SK-MEL-5 (cell line): ENCODE results near the gene TRIM39. TPM values are rescaled to one million over a fixed set of nuclear protein-coding genes. Genes with fewer than 3 reads are reported as not detected.

Experiments
- small RNA-seq, 2 experiments: library from RNA; depleted of rRNA; stranded (forward); fragments of <200 nt; gene quantifications; one replicate each; pipeline ENCODE3, GENCODE V24; 2014
- total RNA-seq: library from RNA; depleted of rRNA; stranded (reverse); fragments of >200 nt; shearing (Covaris generic); gene quantifications from 2 replicates; pipeline ENCODE4 v1.2.3, GENCODE V29; 2014; rRNA removed

TRIM39 gene
- total RNA-seq, 1 experiment from 2014 or later = 9.1 TPM

Small RNA genes within 50 kb of the gene (small RNA-seq; reads per million reads assigned to genes)
- gene HLA-N = 0 reads per million in 2 experiments

Other genes starting within 250 kb of the TRIM39 start
- gene TRIM31, start 213.8 kb upstream of the TRIM39 start, total RNA-seq = not detected in 2 replicates
- gene TRIM40, start 190.8 kb upstream of the TRIM39 start, total RNA-seq = not detected in 2 replicates
- not detected in 2 replicates for gene TRIM10, start 165.7 kb upstream of the TRIM39 start, total RNA-seq
- gene TRIM15, start 163.4 kb upstream of the TRIM39 start, total RNA-seq = not detected in 2 replicates
- gene TRIM26, start 113.5 kb upstream of the TRIM39 start, total RNA-seq = 24.7 and 25.0 TPM in 2 replicates
- gene RPP21, start 18.2 kb downstream of the TRIM39 start, total RNA-seq = 38.9 and 42.7 TPM in 2 replicates
- 174 and 181 TPM in 2 replicates for gene HLA-E, start 162.6 kb downstream of the TRIM39 start, total RNA-seq
- 39.6 TPM in 2 replicates for gene GNL1, start 229.6 kb downstream of the TRIM39 start, total RNA-seq
- gene PRR3, start 230.4 kb downstream of the TRIM39 start, total RNA-seq = 8.0 and 8.5 TPM in 2 replicates
- 44.5 and 50.0 TPM in 2 replicates for gene ABCF1, start 244.5 kb downstream of the TRIM39 start, total RNA-seq